ENCODE data around the gene RAB11FIP4. TPM values are rescaled to one million over a fixed set of nuclear protein-coding genes. Genes with fewer than 3 reads are reported as not detected.
A peak's percentile ranks its signal among the peaks of the same experiment; 100 is the strongest.

RAB11FIP4 gene
- total and polyA plus RNA-seq, 2 of the 13 experiments (the other 11 are each of a cell fraction or from before 2014, with no cell fraction given): 28.0 to 89.3 TPM

DNA sequence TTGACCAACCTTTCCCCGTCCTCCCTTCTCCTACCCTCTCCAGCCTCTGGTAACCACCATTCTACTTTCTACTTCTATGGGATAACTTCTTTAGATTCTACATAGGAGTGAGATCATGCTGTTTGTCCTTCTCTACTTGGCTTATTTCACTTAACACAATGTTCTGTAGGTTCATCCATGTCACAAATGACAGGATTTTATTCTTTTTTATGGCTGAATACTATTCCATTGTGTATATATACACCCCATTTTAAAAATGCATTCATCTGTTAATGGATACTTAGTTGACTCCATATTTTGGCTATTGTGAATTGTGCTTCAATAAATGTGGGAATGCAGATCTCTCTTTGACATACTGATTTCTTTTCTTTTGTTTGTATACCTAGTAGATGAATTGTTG lies 115.0 kb downstream of the RAB11FIP4 start:
- Histone ChIP-seq H4K20me1 (ENCODE audit: insufficient read depth, low read length) (no peaks in the 10 kb centered on the region), H3K36me3 (replicated peaks in 1 of 2; ENCODE audit: control insufficient read depth in 1 of 2, insufficient read depth in 2 of 2, low read length in 2 of 2) (no peaks in the 10 kb centered on the region; a peak in 3 of 5 replicates), H3K9ac (ENCODE audit: insufficient read depth, low read depth, low read length) (no peak overlapping the region), H3K4me1 (ENCODE audit: insufficient read depth, low read length) (peaks cover 66% of the 10 kb centered on the region), H3K27me3 (ENCODE audit: control insufficient read depth in 1 of 2, insufficient read depth in 2 of 2, low read length in 2 of 2) (no peaks in the 10 kb centered on the region), H3K4me3 (replicated peaks in 1 of 3; ENCODE audit: insufficient read depth in 1 of 3, low read depth in 2 of 3, low read length in 3 of 3) (no peak overlapping the region), H3K9me3 (ENCODE audit: low read length) (no peaks in the 10 kb centered on the region), H3K27ac (ENCODE audit: extremely low read length, insufficient read depth, low read length) (no peak overlapping the region), H2AFZ (ENCODE audit: low read length) (no peak overlapping the region), H3K4me2 (ENCODE audit: low read depth, low read length) (no peak overlapping the region), H3K79me2 (ENCODE audit: insufficient read depth, low read length) (peaks cover 75% of the 10 kb centered on the region)
- CTCF ChIA-PET (ENCODE audit: low intra/inter-chr PET ratio, low total read pairs): interaction anchor here (1.5 kb wide), 1 partner anchor 60 kb away, joined by 3 read pairs; no protein-coding TSS in a partner anchor
- BruUV-seq (replicated peaks): no TSS peak
- DNase-seq (ENCODE audit: low spot score) (no peak), ATAC-seq (no peak), FAIRE-seq (peak; percentile 23)
- POLR2A ChIA-PET: interaction anchor here (1.3 kb wide), 1 partner anchor 37 kb away, joined by 4 read pairs; no protein-coding TSS in a partner anchor
- TF ChIP-seq, protein P1, sequence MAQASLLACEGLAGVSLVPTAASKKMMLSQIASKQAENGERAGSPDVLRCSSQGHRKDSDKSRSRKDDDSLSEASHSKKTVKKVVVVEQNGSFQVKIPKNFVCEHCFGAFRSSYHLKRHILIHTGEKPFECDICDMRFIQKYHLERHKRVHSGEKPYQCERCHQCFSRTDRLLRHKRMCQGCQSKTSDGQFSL (CRISPR knock-in tag; IDR thresholded peaks at IDR 0.05): no peak
- TF ChIP-seq ZNF773 (CRISPR knock-in tag; IDR thresholded peaks at IDR 0.05; ENCODE audit: borderline replicate concordance) (no peak), JUN (CRISPR knock-in tag; IDR thresholded peaks at IDR 0.05) (no peak), TCF7L2 (IDR thresholded peaks at IDR 0.05; ENCODE audit: low read depth, low read length) (no peak), ZNF619 (CRISPR knock-in tag; IDR thresholded peaks at IDR 0.05) (no peak), FOXM1 (CRISPR knock-in tag; IDR thresholded peaks at IDR 0.05) (no peak), RAD51 (IDR thresholded peaks at IDR 0.05; ENCODE audit: borderline replicate concordance) (no peak), ZNF317 (CRISPR knock-in tag; IDR thresholded peaks at IDR 0.05) (no peak), ZNF251 (CRISPR knock-in tag; IDR thresholded peaks at IDR 0.05) (no peak), NFYB (CRISPR knock-in tag; IDR thresholded peaks at IDR 0.05) (no peak)
- TF ChIP-seq, protein P2, sequence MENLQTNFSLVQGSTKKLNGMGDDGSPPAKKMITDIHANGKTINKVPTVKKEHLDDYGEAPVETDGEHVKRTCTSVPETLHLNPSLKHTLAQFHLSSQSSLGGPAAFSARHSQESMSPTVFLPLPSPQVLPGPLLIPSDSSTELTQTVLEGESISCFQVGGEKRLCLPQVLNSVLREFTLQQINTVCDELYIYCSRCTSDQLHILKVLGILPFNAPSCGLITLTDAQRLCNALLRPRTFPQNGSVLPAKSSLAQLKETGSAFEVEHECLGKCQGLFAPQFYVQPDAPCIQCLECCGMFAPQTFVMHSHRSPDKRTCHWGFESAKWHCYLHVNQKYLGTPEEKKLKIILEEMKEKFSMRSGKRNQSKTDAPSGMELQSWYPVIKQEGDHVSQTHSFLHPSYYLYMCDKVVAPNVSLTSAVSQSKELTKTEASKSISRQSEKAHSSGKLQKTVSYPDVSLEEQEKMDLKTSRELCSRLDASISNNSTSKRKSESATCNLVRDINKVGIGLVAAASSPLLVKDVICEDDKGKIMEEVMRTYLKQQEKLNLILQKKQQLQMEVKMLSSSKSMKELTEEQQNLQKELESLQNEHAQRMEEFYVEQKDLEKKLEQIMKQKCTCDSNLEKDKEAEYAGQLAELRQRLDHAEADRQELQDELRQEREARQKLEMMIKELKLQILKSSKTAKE (CRISPR knock-in tag; IDR thresholded peaks at IDR 0.05; ENCODE audit: borderline replicate concordance): no peak
- TF ChIP-seq, protein P3, sequence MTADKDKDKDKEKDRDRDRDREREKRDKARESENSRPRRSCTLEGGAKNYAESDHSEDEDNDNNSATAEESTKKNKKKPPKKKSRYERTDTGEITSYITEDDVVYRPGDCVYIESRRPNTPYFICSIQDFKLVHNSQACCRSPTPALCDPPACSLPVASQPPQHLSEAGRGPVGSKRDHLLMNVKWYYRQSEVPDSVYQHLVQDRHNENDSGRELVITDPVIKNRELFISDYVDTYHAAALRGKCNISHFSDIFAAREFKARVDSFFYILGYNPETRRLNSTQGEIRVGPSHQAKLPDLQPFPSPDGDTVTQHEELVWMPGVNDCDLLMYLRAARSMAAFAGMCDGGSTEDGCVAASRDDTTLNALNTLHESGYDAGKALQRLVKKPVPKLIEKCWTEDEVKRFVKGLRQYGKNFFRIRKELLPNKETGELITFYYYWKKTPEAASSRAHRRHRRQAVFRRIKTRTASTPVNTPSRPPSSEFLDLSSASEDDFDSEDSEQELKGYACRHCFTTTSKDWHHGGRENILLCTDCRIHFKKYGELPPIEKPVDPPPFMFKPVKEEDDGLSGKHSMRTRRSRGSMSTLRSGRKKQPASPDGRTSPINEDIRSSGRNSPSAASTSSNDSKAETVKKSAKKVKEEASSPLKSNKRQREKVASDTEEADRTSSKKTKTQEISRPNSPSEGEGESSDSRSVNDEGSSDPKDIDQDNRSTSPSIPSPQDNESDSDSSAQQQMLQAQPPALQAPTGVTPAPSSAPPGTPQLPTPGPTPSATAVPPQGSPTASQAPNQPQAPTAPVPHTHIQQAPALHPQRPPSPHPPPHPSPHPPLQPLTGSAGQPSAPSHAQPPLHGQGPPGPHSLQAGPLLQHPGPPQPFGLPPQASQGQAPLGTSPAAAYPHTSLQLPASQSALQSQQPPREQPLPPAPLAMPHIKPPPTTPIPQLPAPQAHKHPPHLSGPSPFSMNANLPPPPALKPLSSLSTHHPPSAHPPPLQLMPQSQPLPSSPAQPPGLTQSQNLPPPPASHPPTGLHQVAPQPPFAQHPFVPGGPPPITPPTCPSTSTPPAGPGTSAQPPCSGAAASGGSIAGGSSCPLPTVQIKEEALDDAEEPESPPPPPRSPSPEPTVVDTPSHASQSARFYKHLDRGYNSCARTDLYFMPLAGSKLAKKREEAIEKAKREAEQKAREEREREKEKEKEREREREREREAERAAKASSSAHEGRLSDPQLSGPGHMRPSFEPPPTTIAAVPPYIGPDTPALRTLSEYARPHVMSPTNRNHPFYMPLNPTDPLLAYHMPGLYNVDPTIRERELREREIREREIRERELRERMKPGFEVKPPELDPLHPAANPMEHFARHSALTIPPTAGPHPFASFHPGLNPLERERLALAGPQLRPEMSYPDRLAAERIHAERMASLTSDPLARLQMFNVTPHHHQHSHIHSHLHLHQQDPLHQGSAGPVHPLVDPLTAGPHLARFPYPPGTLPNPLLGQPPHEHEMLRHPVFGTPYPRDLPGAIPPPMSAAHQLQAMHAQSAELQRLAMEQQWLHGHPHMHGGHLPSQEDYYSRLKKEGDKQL (CRISPR knock-in tag; IDR thresholded peaks at IDR 0.05; ENCODE audit: low read depth): no peak
- 92% methylated on average over 1 of the region's 1 CpG for WGBS (ENCODE audit: low lambda C conversion rate)
- intact Hi-C loops (cut with micrococcal nuclease; ENCODE audit: unreplicated experiment): no loop called here
- in situ Hi-C loops (cut with HindIII; ENCODE audit: extremely low pct_ligation_motif_present, low pct_unique_long_range_greater_than_20kb): no loop called here

All from HepG2 (cell line).